Neural progenitor cell (in vitro differentiated cells): ENCODE results near the gene SLC47A2. TPM values are rescaled to one million over a fixed set of nuclear protein-coding genes. Genes with fewer than 3 reads are reported as not detected.

ENCODE experiments used
- DNase-seq: peaks from one replicate; pipeline ENCODE4 v3.0.0-alpha.2; 2016; ENCODE audit warnings: low spot score
- H2AFZ ChIP-seq: fragments of 200-600 bp; sonication (generic); replicated peaks from 2 replicates; pipeline ENCODE4 v1.6.1; 2016; ENCODE audit warnings: antibody characterized with exemption
- H3F3A ChIP-seq: fragments of 200-600 bp; sonication (generic); 2 replicates; pipeline ENCODE4 v1.6.1; 2016; ENCODE audit warnings: antibody characterized with exemption, low read depth
- H3K27ac ChIP-seq: fragments of 200-600 bp; sonication (generic); 2 replicates; pipeline ENCODE4 v1.5.1; 2016; ENCODE audit warnings: mild to moderate bottlenecking
- H3K27me3 ChIP-seq: fragments of 200-600 bp; sonication (generic); 2 replicates; pipeline ENCODE4 v1.6.1; 2016; ENCODE audit warnings: mild to moderate bottlenecking, moderate library complexity
- H3K36me3 ChIP-seq: fragments of 200-600 bp; sonication (generic); 2 replicates; pipeline ENCODE4 v1.5.1; 2016
- H3K4me1 ChIP-seq: fragments of 200-600 bp; sonication (generic); 2 replicates; pipeline ENCODE4 v1.6.1; 2016; ENCODE audit warnings: mixed run types
- H3K4me2 ChIP-seq: fragments of 200-600 bp; sonication (generic); 2 replicates; pipeline ENCODE4 v1.6.1; 2016
- H3K4me3 ChIP-seq: fragments of 200-600 bp; sonication (generic); 2 replicates; pipeline ENCODE4 v1.5.1; 2016
- H3K79me2 ChIP-seq: fragments of 200-600 bp; sonication (generic); 2 replicates; pipeline ENCODE4 v1.6.1; 2016; ENCODE audit warnings: low read depth
- H3K9ac ChIP-seq: fragments of 200-600 bp; sonication (generic); 2 replicates; pipeline ENCODE4 v1.6.1; 2016
- H3K9me3 ChIP-seq: fragments of 200-600 bp; sonication (generic); 2 replicates; pipeline ENCODE4 v1.5.1; 2016; ENCODE audit warnings: low read depth
- H4K20me1 ChIP-seq: fragments of 200-600 bp; sonication (generic); 2 replicates; pipeline ENCODE4 v1.6.1; 2016; ENCODE audit warnings: low read depth
- H3K27ac Mint-ChIP-seq: 3 replicates; pipeline ENCODE4 v1.8.0; 2021; ENCODE audit warnings: mixed read lengths
- H3K27me3 Mint-ChIP-seq: 2 replicates; pipeline ENCODE4 v1.8.0; 2022; ENCODE audit warnings: low read depth, mild to moderate bottlenecking, inconsistent platforms, moderate library complexity, mixed read lengths; ENCODE audit not compliant: insufficient read depth
- H3K36me3 Mint-ChIP-seq: 3 replicates; pipeline ENCODE4 v1.8.0; 2021; ENCODE audit warnings: mixed read lengths
- H3K4me1 Mint-ChIP-seq: 3 replicates; pipeline ENCODE4 v1.8.0; 2021; ENCODE audit warnings: mixed read lengths
- H3K4me3 Mint-ChIP-seq: 3 replicates; pipeline ENCODE4 v1.8.0; 2021; ENCODE audit warnings: mild to moderate bottlenecking, moderate library complexity, mixed read lengths
- H3K9me3 Mint-ChIP-seq: 3 replicates; pipeline ENCODE4 v1.8.0; 2020; ENCODE audit warnings: mixed read lengths
- EZH2 ChIP-seq: fragments of 200-600 bp; sonication (generic); IDR thresholded peaks from 2 replicates; pipeline ENCODE4 v1.6.1; 2017; ENCODE audit warnings: antibody characterized with exemption, mild to moderate bottlenecking, moderate library complexity
- EZH2phosphoT487 ChIP-seq: fragments of 200-600 bp; sonication (generic); IDR thresholded peaks from 2 replicates; pipeline ENCODE4 v1.6.1; 2017; ENCODE audit warnings: antibody characterized with exemption
- total RNA-seq: library from RNA; depleted of rRNA; stranded (reverse); fragments of >200 nt; gene quantifications from 2 replicates; pipeline ENCODE4 v1.2.3, GENCODE V29; 2015; ENCODE audit warnings: low replicate concordance
- TF ChIP-seq, protein P1 (sequence below): fragments of 200-600 bp; sonication (generic); IDR thresholded peaks from 2 replicates; pipeline ENCODE4 v1.5.1; 2017; ENCODE audit warnings: antibody characterized with exemption, mild to moderate bottlenecking

SLC47A2 gene
- total RNA-seq, 1 donor from 2014 or later, result 0.39 TPM

- Histone ChIP-seq H3K4me1 (peaks cover 3% of the 10 kb centered on the region), H3K27ac (no peak overlapping the region), H3K27me3 (no peaks in the 10 kb centered on the region), H3K4me3 (no peak overlapping the region), H3K9me3 (no peaks in the 10 kb centered on the region), H3K79me2 (no peaks in the 10 kb centered on the region), H3K4me2 (no peak overlapping the region), H3F3A (no peaks in the 10 kb centered on the region), H2AFZ (no peak overlapping the region), H4K20me1 (no peaks in the 10 kb centered on the region), H3K9ac (no peak overlapping the region), H3K36me3 (no peaks in the 10 kb centered on the region)
- Mint-ChIP-seq H3K4me1 (no peaks in the 10 kb centered on the region), H3K9me3 (no peaks in the 10 kb centered on the region), H3K27ac (no peak overlapping the region), H3K4me3 (no peak overlapping the region), H3K36me3 (no peaks in the 10 kb centered on the region), H3K27me3 (peaks cover 8% of the 10 kb centered on the region)
- DNase-seq, result no peak
- TF ChIP-seq EZH2, result no peak
- TF ChIP-seq EZH2phosphoT487, result no peak
- TF ChIP-seq, protein P1, sequence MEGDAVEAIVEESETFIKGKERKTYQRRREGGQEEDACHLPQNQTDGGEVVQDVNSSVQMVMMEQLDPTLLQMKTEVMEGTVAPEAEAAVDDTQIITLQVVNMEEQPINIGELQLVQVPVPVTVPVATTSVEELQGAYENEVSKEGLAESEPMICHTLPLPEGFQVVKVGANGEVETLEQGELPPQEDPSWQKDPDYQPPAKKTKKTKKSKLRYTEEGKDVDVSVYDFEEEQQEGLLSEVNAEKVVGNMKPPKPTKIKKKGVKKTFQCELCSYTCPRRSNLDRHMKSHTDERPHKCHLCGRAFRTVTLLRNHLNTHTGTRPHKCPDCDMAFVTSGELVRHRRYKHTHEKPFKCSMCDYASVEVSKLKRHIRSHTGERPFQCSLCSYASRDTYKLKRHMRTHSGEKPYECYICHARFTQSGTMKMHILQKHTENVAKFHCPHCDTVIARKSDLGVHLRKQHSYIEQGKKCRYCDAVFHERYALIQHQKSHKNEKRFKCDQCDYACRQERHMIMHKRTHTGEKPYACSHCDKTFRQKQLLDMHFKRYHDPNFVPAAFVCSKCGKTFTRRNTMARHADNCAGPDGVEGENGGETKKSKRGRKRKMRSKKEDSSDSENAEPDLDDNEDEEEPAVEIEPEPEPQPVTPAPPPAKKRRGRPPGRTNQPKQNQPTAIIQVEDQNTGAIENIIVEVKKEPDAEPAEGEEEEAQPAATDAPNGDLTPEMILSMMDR, result no peak
Observed at GRCh38 chr17:19763416-19763815, 47.0 kb upstream of the SLC47A2 start.

GRCh38 chr17:19762515-19762961, 46.2 kb upstream of the SLC47A2 start:
- H3K4me3 ChIP-seq, result no peak overlapping the region
- H3K27ac ChIP-seq, result no peak overlapping the region
- H3K4me1 ChIP-seq, result peaks cover 3% of the 10 kb centered on the region
- Mint-ChIP-seq H3K9me3 (no peaks in the 10 kb centered on the region), H3K27me3 (peaks cover 10% of the 10 kb centered on the region), H3K36me3 (no peaks in the 10 kb centered on the region), H3K4me3 (no peak overlapping the region), H3K27ac (no peak overlapping the region), H3K4me1 (no peaks in the 10 kb centered on the region)
- no peaks in the 10 kb centered on the region for H3K36me3 ChIP-seq
- no peak overlapping the region for H3K4me2 ChIP-seq
- peak overlapping the region; percentile 90 for H2AFZ ChIP-seq
- DNase-seq, result peak; percentile 84
- H3K9me3 ChIP-seq, result no peaks in the 10 kb centered on the region
- no peak for TF ChIP-seq EZH2phosphoT487
- no peak for TF ChIP-seq EZH2
- TF ChIP-seq, protein P1, result peak; percentile 78
- H4K20me1 ChIP-seq, result no peaks in the 10 kb centered on the region
- H3K79me2 ChIP-seq, result no peaks in the 10 kb centered on the region
- H3K9ac ChIP-seq, result no peak overlapping the region
- H3F3A ChIP-seq, result no peaks in the 10 kb centered on the region
- no peaks in the 10 kb centered on the region for H3K27me3 ChIP-seq

GRCh38 chr17:19760746-19761145, 44.4 kb upstream of the SLC47A2 start:
- Histone ChIP-seq H3K27me3 (no peaks in the 10 kb centered on the region), H3K36me3 (no peaks in the 10 kb centered on the region), H3F3A (no peaks in the 10 kb centered on the region), H3K4me1 (peaks cover 3% of the 10 kb centered on the region), H3K9me3 (no peaks in the 10 kb centered on the region), H3K79me2 (no peaks in the 10 kb centered on the region), H4K20me1 (no peaks in the 10 kb centered on the region), H3K4me2 (no peak overlapping the region), H2AFZ (no peak overlapping the region), H3K4me3 (no peak overlapping the region), H3K9ac (no peak overlapping the region), H3K27ac (no peak overlapping the region)
- DNase-seq, result no peak
- H3K4me1 Mint-ChIP-seq, result no peaks in the 10 kb centered on the region
- TF ChIP-seq EZH2 (no peak), EZH2phosphoT487 (no peak)
- TF ChIP-seq, protein P1, result no peak
- H3K9me3 Mint-ChIP-seq, result no peaks in the 10 kb centered on the region
- H3K36me3 Mint-ChIP-seq, result no peaks in the 10 kb centered on the region
- H3K27me3 Mint-ChIP-seq, result peaks cover 10% of the 10 kb centered on the region
- H3K4me3 Mint-ChIP-seq, result no peak overlapping the region
- H3K27ac Mint-ChIP-seq, result no peak overlapping the region
